Natural killer cell (primary cell): ENCODE results near the gene AXIN1. TPM values are rescaled to one million over a fixed set of nuclear protein-coding genes. Genes with fewer than 3 reads are reported as not detected.

ENCODE experiments used
- ATAC-seq, 3 donors: fragments of 150-1000 bp in 2 of 3; fragments of 200-7000 bp in 1 of 3; cut with Tn5 transposase; 1 replicate in 1 of 3; 2 replicates in 2 of 3; pipeline ENCODE4 v1.10.0; 2021; ENCODE audit warnings: mild to moderate bottlenecking in 2 of 3, moderate library complexity in 2 of 3
- DNase-seq, 2 donors: peaks; one replicate each; pipeline versions ENCODE4 v3.0.0 to v3.0.0-alpha.2; 2013 to 2021; ENCODE audit warnings: mixed read lengths in 1 of 2
- H3K27ac ChIP-seq: one replicate; pipeline ENCODE4 v1.5.1; 2013; ENCODE audit warnings: mild to moderate bottlenecking, low read length
- H3K27me3 ChIP-seq: one replicate; pipeline ENCODE4 v1.6.1; 2013; ENCODE audit warnings: low read length; ENCODE audit not compliant: control insufficient read depth, insufficient read depth
- H3K36me3 ChIP-seq: one replicate; pipeline ENCODE4 v1.6.1; 2013; ENCODE audit warnings: low read length; ENCODE audit not compliant: control insufficient read depth, insufficient read depth
- H3K4me1 ChIP-seq: one replicate; pipeline ENCODE4 v1.6.1; 2013; ENCODE audit warnings: low read length; ENCODE audit not compliant: control insufficient read depth, insufficient read depth
- H3K4me3 ChIP-seq: one replicate; pipeline ENCODE4 v1.5.1; 2013; ENCODE audit warnings: low read length
- H3K9me3 ChIP-seq: one replicate; pipeline ENCODE4 v1.6.1; 2013; ENCODE audit warnings: low read length; ENCODE audit not compliant: control insufficient read depth, insufficient read depth
- H3K27ac Mint-ChIP-seq, 2 donors: one replicate each; pipeline ENCODE4 v1.8.0; 2022; ENCODE audit warnings: mild to moderate bottlenecking in 2 of 2, mixed read lengths in 2 of 2, moderate library complexity in 1 of 2
- H3K27me3 Mint-ChIP-seq, 2 donors: one replicate each; pipeline ENCODE4 v1.8.0; 2022; ENCODE audit warnings: low read depth in 2 of 2, mixed read lengths in 2 of 2
- H3K36me3 Mint-ChIP-seq: one replicate; pipeline ENCODE4 v1.8.0; 2022; ENCODE audit warnings: mixed read lengths
- H3K4me1 Mint-ChIP-seq, 2 donors: one replicate each; pipeline ENCODE4 v1.8.0; 2022; ENCODE audit warnings: mixed read lengths in 2 of 2
- H3K4me3 Mint-ChIP-seq: one replicate; pipeline ENCODE4 v1.8.0; 2022; ENCODE audit warnings: mild to moderate bottlenecking, moderate library complexity, mixed read lengths
- H3K9me3 Mint-ChIP-seq, 2 donors: one replicate each; pipeline ENCODE4 v1.8.0; 2022; ENCODE audit warnings: mixed read lengths in 2 of 2
- CTCF ChIP-seq: fragments of 200-600 bp; IDR thresholded peaks from one replicate; pipeline ENCODE4 v1.8.0; 2022; ENCODE audit warnings: antibody characterized with exemption
- WGBS: methylation state at CpG from one replicate; pipeline ENCODE4 v1.1.7; 2013; ENCODE audit warnings: missing lambda C conversion rate; ENCODE audit not compliant: insufficient coverage; 5-methylcytosine and 5-hydroxymethylcytosine counted together
- intact Hi-C: fragments of 100-400 bp; cut with micrococcal nuclease; formaldehyde crosslinking; loops from one replicate; pipeline ENCODE4 v1.14.2; 2022
- total RNA-seq, 4 donors: library from RNA; stranded (reverse); fragments of 120-200 nt in 1 of 4; gene quantifications; one replicate each; pipeline versions ENCODE4 v1.2.3 to v1.2.4, GENCODE V29; 2013 to 2022

Gene AXIN1
- total RNA-seq, 3 donors from 2014 or later (not counting 1 experiment from before 2014, with no cell fraction given), result 100 to 122 (median 106) TPM

GRCh38 chr16:307691-308312, 44.7 kb downstream of the AXIN1 start:
- Histone ChIP-seq H3K9me3 (no peaks in the 10 kb centered on the region), H3K27ac (peak overlapping the region; percentile 30), H3K4me1 (peaks cover 51% of the 10 kb centered on the region), H3K36me3 (peaks cover 41% of the 10 kb centered on the region), H3K27me3 (no peaks in the 10 kb centered on the region), H3K4me3 (no peak overlapping the region)
- WGBS, result 38% methylated on average over 21 of the region's 21 CpGs
- Mint-ChIP-seq H3K4me1 (peaks cover 48 to 52% of the 10 kb centered on the region in 2 donors), H3K36me3 (no peaks in the 10 kb centered on the region), H3K9me3 (no peaks in the 10 kb centered on the region), H3K27me3 (no peaks in the 10 kb centered on the region), H3K27ac (peak overlapping the region; percentile 81 to 89), H3K4me3 (peak overlapping the region; percentile 75)
- DNase-seq (peak; percentile 32 to 49), ATAC-seq (peak; percentile 65 to 70 (median 68))
- intact Hi-C loops, result loop anchor here (2.0 to 5.0 kb wide), 2 partner anchors 44 to 73 kb away; partner anchors contain the start of genes AXIN1 and FAM234A
- no peak for TF ChIP-seq CTCF

- H3K27ac Mint-ChIP-seq, result peak overlapping the region; percentile 81 to 89
- ATAC-seq (no peak), DNase-seq (no peak)
- no peaks in the 10 kb centered on the region for H3K27me3 Mint-ChIP-seq
- H3K4me1 Mint-ChIP-seq, result peaks cover 48 to 52% of the 10 kb centered on the region in 2 donors
- no peaks in the 10 kb centered on the region for H3K9me3 ChIP-seq
- TF ChIP-seq CTCF, result no peak
- H3K27ac ChIP-seq, result no peak overlapping the region
- no peaks in the 10 kb centered on the region for H3K27me3 ChIP-seq
- peaks cover 42% of the 10 kb centered on the region for H3K36me3 ChIP-seq
- no peak overlapping the region for H3K4me3 ChIP-seq
- peak overlapping the region; percentile 75 for H3K4me3 Mint-ChIP-seq
- peaks cover 51% of the 10 kb centered on the region for H3K4me1 ChIP-seq
- H3K36me3 Mint-ChIP-seq, result no peaks in the 10 kb centered on the region
- WGBS, result 91% methylated on average over 17 of the region's 17 CpGs
- intact Hi-C loops, result loop anchor here (5.0 kb wide), 1 partner anchor 45 kb away; the partner anchor contains the start of gene AXIN1
- H3K9me3 Mint-ChIP-seq, result no peaks in the 10 kb centered on the region
Observed at GRCh38 chr16:306911-307370, 45.6 kb downstream of the AXIN1 start.

- Histone ChIP-seq H3K4me1 (peaks cover 51% of the 10 kb centered on the region), H3K4me3 (no peak overlapping the region), H3K36me3 (peaks cover 45% of the 10 kb centered on the region), H3K27ac (no peak overlapping the region), H3K27me3 (no peaks in the 10 kb centered on the region), H3K9me3 (no peaks in the 10 kb centered on the region)
- no peaks in the 10 kb centered on the region for H3K27me3 Mint-ChIP-seq
- no peak for DNase-seq
- H3K4me1 Mint-ChIP-seq, result peaks cover 48 to 52% of the 10 kb centered on the region in 2 donors
- no peaks in the 10 kb centered on the region for H3K9me3 Mint-ChIP-seq
- H3K36me3 Mint-ChIP-seq, result no peaks in the 10 kb centered on the region
- 94% methylated on average over 18 of the region's 19 CpGs for WGBS
- intact Hi-C loops, result loop anchor here (5.0 kb wide), 1 partner anchor 46 kb away; the partner anchor contains the start of gene AXIN1
- no peak for TF ChIP-seq CTCF
- H3K27ac Mint-ChIP-seq, result peak overlapping the region; percentile 81 to 89
- ATAC-seq, result no peak
- H3K4me3 Mint-ChIP-seq, result peak overlapping the region; percentile 75
Observed at GRCh38 chr16:305916-306626, 46.5 kb downstream of the AXIN1 start.
